Gastroesophageal sphincter (tissue), 3 donors: Measurements from ENCODE around the gene SAMD4A.

ENCODE experiments used
- CTCF ChIP-seq, 4 experiments: fragments of 200-600 bp in 2 of 4; fragments of 450-650 bp in 2 of 4; sonication (generic) in 1 of 4; IDR thresholded peaks; one replicate each; pipeline ENCODE4 v1.5.1; 2017 to 2019; ENCODE audit warnings: antibody characterized with exemption in 4 of 4, mild to moderate bottlenecking in 2 of 4, moderate library complexity in 2 of 4
- EP300 ChIP-seq: sonication (generic); formaldehyde crosslinking; IDR thresholded peaks from one replicate; pipeline ENCODE4 v1.6.1; 2017; ENCODE audit warnings: antibody characterized with exemption, mild to moderate bottlenecking
- POLR2AphosphoS5 ChIP-seq: sonication (generic); formaldehyde crosslinking; IDR thresholded peaks from one replicate; pipeline ENCODE4 v1.6.1; 2017; ENCODE audit warnings: antibody characterized with exemption

DNA sequence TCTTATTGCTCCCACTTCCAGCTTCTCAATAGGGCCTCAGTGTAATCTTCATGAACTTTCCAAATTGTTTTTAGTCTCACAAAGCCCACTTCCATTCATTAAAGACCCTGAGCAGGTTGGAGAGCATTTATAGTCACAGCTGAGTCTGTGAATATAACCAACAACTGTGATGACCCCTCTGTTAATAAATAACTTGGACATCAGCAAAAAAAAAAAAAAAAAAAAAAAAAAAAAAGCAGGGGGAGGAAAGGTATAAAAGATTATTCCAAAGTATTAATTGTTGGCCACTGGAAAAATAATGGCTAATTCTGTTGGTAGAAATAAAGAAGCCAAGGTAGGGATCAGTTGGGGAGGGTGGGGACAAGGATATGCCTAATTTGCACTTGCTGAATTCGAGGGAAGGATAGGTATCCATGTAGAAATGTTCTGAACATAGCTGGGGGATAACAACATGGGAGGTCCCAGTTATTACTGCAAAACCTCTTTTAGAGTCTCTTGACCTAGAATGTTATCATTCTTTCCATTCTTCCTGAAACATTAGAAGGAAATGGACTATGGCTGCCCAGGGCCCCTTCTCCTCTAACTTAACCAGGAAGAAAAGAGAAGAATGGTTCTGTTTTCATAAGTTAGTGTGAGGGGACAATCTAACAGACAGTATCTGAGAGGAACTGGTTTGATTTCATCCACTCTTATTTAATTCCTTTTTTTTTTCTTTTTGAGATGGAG lies 56.5 kb downstream of the SAMD4A start:
- TF ChIP-seq CTCF (IDR thresholded peaks at IDR 0.05) (no peak), POLR2AphosphoS5 (no peak), EP300 (no peak)
